Panc1 (cell line): ENCODE data around the gene GNAO1.

Experiments used
- POLR2AphosphoS5 ChIP-seq: IDR thresholded peaks from 2 replicates; pipeline ENCODE4 v1.6.1; 2012; ENCODE audit warnings: mild to moderate bottlenecking, low read depth, low read length, moderate library complexity
- SIN3A ChIP-seq: IDR thresholded peaks from 2 replicates; pipeline ENCODE4 v1.6.1; 2012; ENCODE audit warnings: low read depth, mild to moderate bottlenecking, low read length, moderate library complexity, borderline replicate concordance; ENCODE audit not compliant: insufficient read depth
- TCF7L2 ChIP-seq: IDR thresholded peaks from 2 replicates; pipeline ENCODE4 v1.6.1; 2011; ENCODE audit warnings: mild to moderate bottlenecking, low read depth, low read length, inconsistent platforms
- TF ChIP-seq, protein P1 (sequence below): fragments of 450-650 bp; IDR thresholded peaks from 2 replicates; pipeline ENCODE4 v1.5.1; 2017; ENCODE audit warnings: mild to moderate bottlenecking
- TF ChIP-seq, protein P2 (sequence below), 2 experiments: IDR thresholded peaks; 2 replicates each; pipeline ENCODE4 v1.6.1; 2011 to 2012; ENCODE audit warnings: low read depth in 2 of 2, control low read depth in 1 of 2, low read length in 1 of 2, mild to moderate bottlenecking in 1 of 2, moderate library complexity in 1 of 2; ENCODE audit not compliant: insufficient read depth in 1 of 2

DNA sequence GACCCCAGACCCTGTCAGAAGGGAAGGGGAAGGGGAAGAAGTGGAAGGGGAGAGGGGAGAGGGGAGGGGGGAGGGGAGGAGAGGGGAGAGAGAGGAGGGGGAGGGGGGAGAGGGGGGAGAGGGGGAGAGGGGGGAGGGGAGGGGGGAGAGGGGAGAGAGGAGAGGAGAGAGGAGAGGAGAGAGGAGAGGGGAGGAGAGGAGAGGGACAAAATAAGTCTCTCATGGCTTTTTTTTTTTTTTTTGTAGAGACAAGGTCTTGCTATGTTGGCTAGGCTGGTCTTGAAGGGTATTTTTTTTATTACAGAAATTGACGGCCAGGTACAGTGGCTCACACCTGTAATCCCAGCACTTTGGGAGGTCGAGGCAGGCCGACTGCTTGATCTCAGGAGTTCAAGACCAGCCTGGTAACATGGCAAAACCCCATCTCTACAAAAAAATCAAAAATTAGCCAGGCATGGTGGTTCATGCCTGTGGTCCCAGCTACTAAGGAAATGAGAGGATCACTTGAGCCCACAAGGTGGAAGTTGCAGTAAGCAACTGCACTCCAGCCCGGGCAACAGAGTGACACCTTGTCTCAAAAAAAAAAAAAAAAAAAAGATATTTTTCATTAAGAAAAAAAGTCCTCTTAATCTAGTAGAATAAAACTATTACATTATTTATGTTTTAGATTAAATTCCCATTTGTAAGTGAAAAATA lies 214.8 kb downstream of the GNAO1 start:
- TF ChIP-seq, protein P1, sequence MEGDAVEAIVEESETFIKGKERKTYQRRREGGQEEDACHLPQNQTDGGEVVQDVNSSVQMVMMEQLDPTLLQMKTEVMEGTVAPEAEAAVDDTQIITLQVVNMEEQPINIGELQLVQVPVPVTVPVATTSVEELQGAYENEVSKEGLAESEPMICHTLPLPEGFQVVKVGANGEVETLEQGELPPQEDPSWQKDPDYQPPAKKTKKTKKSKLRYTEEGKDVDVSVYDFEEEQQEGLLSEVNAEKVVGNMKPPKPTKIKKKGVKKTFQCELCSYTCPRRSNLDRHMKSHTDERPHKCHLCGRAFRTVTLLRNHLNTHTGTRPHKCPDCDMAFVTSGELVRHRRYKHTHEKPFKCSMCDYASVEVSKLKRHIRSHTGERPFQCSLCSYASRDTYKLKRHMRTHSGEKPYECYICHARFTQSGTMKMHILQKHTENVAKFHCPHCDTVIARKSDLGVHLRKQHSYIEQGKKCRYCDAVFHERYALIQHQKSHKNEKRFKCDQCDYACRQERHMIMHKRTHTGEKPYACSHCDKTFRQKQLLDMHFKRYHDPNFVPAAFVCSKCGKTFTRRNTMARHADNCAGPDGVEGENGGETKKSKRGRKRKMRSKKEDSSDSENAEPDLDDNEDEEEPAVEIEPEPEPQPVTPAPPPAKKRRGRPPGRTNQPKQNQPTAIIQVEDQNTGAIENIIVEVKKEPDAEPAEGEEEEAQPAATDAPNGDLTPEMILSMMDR = no peak
- TF ChIP-seq POLR2AphosphoS5 (no peak), SIN3A (no peak), TCF7L2 (no peak)
- TF ChIP-seq, protein P2, sequence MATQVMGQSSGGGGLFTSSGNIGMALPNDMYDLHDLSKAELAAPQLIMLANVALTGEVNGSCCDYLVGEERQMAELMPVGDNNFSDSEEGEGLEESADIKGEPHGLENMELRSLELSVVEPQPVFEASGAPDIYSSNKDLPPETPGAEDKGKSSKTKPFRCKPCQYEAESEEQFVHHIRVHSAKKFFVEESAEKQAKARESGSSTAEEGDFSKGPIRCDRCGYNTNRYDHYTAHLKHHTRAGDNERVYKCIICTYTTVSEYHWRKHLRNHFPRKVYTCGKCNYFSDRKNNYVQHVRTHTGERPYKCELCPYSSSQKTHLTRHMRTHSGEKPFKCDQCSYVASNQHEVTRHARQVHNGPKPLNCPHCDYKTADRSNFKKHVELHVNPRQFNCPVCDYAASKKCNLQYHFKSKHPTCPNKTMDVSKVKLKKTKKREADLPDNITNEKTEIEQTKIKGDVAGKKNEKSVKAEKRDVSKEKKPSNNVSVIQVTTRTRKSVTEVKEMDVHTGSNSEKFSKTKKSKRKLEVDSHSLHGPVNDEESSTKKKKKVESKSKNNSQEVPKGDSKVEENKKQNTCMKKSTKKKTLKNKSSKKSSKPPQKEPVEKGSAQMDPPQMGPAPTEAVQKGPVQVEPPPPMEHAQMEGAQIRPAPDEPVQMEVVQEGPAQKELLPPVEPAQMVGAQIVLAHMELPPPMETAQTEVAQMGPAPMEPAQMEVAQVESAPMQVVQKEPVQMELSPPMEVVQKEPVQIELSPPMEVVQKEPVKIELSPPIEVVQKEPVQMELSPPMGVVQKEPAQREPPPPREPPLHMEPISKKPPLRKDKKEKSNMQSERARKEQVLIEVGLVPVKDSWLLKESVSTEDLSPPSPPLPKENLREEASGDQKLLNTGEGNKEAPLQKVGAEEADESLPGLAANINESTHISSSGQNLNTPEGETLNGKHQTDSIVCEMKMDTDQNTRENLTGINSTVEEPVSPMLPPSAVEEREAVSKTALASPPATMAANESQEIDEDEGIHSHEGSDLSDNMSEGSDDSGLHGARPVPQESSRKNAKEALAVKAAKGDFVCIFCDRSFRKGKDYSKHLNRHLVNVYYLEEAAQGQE (IDR thresholded peaks at IDR 0.05; ENCODE audit: insufficient read depth in 1 of 2, low read depth in 2 of 2, low read length in 1 of 2) = no peak
